CD4-positive, alpha-beta T cell treated with Interleukin-17A for 1 hour (primary cell): ENCODE results near the gene OGFR.
"Not testable (repeated sequence)": the region's sequence is repeated elsewhere in the genome, so short reads cannot be mapped to it uniquely, and the experiment has no call there.

Experiments used
- DNase-seq: peaks from one replicate; pipeline ENCODE4 v3.0.0-alpha.2; 2020

OGFR gene

GRCh38 chr20:62844182-62844581 is 39.5 kb downstream of the OGFR start:
- no peak for DNase-seq

- DNase-seq, result no peak
These were observed 41.0 kb downstream of the OGFR start for GRCh38 chr20:62845416-62846160.

- DNase-seq, result no peak
These were observed 41.7 kb downstream of the OGFR start for GRCh38 chr20:62846166-62846890.

- DNase-seq, result not testable (repeated sequence)
These were observed 44.3 kb downstream of the OGFR start for GRCh38 chr20:62848917-62849316.

GRCh38 chr20:62849431-62849830 is 44.8 kb downstream of the OGFR start:
- no peak for DNase-seq

- DNase-seq, result no peak
These were observed 45.8 kb downstream of the OGFR start for GRCh38 chr20:62850333-62850974.

- no peak for DNase-seq
These were observed 47.6 kb downstream of the OGFR start for GRCh38 chr20:62852196-62852595.

GRCh38 chr20:62852841-62853240 is 48.2 kb downstream of the OGFR start:
- no peak for DNase-seq

- DNase-seq, result not testable (repeated sequence)
These were observed 48.7 kb downstream of the OGFR start for GRCh38 chr20:62853304-62853703.

GRCh38 chr20:62854121-62854520 is 49.5 kb downstream of the OGFR start:
- DNase-seq, result no peak

- DNase-seq, result no peak
These were observed 50.5 kb downstream of the OGFR start for GRCh38 chr20:62855120-62855519.

- DNase-seq, result no peak
These were observed 52.4 kb downstream of the OGFR start for GRCh38 chr20:62856931-62857619.

- no peak for DNase-seq
These were observed 53.6 kb downstream of the OGFR start for GRCh38 chr20:62858058-62858830.

- no peak for DNase-seq
These were observed 55.1 kb downstream of the OGFR start for GRCh38 chr20:62859721-62860120.

GRCh38 chr20:62860391-62860923 is 55.8 kb downstream of the OGFR start:
- no peak for DNase-seq

GRCh38 chr20:62860924-62861691 is 56.5 kb downstream of the OGFR start:
- peak; percentile 52 for DNase-seq

- peak; percentile 94 for DNase-seq
These were observed 57.2 kb downstream of the OGFR start, which contains the start of gene TCFL5 for GRCh38 chr20:62861726-62862336. TCFL5 (minus strand) TSS chr20:62861822; CDS start chr20:62861670, 152 bp downstream.
